HG02571 (cell line): ENCODE data around the gene SF3A2.

Experiments
- ATAC-seq: cut with Tn5 transposase; IDR thresholded peaks from one replicate; pipeline ENCODE4 v1.9.1; 2021; ENCODE audit warnings: mild to moderate bottlenecking, moderate library complexity; ENCODE audit not compliant: unreplicated experiment

Gene SF3A2

DNA sequence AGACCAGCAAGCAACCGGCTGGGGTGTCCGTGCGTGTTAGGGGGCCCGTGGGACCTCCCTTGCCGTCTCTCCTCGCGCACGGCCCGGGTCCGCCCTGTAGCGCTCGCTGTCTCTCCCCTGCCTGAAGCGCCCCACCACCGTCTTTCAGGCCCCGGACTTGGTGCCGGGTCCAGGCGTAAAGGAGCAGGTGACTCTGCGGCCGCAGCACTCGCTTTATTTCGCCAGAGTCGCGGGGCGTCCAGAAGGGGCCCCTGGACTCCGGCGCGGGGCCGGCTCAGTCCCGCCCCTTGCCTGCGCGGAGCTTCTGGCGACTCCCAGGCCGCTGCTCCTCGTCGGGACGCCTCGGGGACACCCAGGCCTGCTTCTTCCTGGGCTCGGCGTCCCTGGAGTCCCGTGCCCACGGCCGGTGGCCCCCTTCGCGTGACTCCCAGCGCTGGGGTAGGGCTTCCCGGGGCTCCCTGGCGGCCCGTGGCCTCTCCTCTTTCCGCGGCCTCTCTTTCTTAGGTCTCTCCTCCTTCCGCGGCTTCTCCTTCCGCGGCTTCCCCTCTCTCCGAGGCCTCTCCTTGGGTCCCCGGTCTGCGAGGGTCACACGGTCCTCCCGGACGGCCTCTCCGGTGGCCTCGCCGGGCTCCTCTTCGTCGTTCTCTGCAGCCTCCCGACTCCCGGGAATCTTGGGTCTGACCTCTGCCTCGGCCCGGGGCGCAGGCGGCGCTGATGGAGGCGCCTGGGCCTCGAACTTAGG, 15.6 kb downstream of the SF3A2 start:
- no peak for ATAC-seq

DNA sequence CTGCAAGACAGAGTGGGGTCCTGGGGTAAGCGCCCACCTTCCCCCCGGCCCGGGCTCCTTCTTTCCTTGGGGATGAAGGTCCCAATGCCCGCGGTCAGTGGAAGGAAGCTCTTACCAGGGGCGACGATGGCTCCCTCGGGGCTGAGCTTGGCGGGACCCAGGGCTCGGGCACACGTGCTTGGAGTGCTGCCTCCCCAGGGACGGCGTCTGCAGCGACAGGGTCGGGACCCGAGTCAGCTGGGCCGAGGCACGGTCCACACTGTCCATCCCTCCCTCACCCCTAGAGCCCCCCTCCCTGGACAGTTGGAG, 16.1 kb downstream of the SF3A2 start:
- no peak for ATAC-seq

DNA sequence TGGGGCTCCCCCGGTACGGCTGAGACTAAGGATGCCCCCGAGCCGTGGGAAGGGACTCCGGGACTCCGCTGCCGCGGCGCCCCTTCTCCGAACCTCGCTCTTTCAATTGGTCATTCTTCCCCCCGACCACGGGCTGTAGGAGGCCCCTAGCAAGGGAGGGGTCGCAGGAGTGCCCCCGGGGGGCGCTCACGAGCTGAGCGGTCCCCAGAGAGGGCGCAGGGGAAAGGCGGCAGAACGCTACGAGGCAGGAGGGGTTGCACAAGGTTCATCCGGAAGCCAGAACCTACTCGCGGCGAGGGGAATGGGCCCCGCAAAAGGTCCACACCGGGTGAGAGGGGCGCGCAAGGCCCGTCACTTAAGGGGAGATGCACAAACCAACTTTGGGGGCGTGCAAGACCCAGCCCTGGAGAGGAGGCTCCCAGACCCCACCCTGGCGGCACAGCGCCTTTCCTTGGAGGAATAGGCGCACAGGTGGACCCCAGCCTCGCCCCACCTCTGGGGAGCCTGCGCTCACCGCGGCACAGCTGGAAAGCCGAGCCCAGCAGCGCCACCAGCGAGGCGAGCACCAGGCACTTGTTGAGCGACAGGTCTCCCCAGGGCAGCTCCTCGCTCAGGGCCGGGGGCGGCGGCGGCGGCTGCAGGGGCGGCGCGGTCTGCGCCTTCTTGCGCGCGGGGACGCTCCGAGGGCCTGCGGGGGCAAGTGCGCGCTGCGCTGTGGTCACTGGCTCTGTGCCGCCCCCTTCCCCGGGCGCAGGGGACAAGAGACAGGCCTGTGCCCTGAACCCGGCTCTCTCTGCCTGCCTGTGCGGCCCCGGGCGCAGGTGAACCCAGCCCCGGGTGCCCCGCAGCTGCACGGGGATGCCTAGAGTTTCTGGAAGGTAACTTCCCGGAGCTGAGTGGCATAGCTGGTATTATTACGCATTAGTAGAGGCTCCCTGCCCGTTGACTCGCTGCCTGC, 16.8 kb downstream of the SF3A2 start:
- ATAC-seq: no peak

DNA sequence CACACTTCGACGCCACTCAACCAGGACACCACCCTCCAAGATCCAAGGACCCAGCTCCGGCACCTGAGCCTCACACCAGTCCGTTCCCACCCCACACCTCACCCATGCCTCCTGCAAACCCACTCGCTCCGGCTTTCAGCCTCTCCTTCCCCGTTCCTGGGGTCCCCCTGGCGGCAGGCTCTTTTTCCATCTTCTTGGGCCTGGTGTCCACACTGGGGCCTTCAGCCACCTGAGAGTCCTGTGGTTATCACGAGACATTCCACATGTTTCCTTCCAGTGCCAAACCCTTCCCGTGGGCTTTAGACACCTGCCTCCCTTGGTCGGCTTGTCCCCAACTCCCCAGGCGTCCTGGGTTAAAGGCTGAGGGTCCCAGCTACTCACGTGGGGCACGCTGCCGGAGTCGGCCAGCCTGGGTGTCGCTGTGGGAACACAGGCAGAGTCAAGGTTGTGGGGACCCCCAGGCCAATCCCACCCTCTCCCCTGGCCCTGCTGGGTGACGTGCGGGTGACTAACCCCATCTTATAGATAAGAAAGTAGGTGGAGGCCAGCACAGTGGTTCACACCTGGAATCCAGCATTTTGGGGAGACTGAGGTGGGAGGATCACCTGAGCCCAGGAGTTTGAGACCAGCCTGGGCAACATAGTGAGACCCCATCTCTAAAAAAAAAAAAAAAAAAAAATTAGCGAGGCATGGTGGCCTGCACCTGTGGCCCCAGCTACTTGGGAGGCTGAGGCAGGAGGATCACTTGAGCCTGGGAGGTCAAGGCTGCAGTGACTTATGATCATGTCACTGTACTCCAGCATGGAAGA, 17.6 kb downstream of the SF3A2 start:
- no peak for ATAC-seq

DNA sequence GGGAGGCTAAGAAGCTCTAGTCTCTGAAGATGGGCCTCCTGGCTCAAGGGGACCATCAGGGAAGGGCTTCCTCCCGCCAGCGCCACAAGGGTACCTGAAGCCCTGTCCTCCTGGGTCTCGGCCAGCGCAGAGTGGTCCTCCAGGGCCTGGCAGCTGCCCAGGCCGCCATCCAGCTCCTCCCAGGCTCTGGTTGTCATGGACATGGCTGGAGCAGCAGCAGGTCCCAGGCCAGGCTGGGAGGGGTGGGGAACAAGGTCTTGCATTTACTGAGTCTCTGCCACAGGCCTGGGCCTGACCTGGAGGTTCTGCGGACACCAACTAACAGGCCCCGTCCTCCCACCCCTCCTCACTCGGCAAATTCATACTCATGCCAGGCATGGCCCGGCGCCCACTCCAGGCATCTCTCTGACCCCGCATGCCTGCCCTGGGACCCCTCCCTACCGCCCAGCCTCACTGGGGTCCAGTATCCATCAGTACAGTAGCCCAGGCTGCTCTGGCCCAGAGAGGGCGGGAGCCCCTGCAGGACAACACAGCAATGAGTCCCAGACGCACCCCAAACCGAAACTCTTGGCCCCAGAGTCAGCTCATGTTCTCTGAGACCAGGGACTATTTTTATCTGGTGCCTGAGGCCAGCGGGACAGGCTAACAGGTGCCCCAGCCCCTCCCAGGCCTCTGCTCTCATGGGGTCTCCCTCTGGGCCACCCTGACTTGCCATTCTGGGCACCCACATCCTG, 18.7 kb downstream of the SF3A2 start:
- no peak for ATAC-seq

DNA sequence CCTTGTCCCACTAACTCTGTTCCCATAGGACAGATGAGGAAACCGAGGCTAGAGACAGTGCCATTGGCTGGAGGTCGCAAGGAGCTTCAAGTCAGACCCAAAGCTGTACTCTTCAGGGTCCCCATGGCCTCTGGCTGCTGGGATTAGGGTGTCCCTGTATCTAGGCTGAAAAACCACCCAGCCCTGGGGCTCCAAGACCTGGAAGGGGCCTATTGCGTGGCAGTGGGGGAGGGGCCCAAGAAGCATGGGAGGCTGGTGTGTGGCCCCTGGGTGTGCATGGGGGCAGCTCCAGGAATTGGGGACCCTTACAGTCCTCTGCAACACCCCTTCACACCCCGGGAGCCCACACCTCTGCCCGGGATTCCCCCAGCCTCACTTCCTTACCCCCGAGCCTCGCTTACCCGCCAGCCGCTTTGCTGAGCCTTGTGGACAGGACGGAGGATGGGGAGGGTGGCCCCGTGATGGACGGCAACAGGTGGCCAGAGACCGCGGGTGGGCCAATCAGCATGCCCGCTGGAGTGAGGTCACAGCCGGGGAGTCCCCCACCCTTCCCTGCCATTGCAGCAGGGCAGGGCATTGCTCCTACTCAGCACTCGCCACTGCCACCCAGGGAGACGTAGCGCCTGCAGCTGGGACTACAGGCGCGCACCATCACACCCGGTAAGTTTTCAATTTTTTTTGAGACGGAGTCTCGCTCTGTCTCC, 19.5 kb downstream of the SF3A2 start, which contains the start of gene JSRP1:
TSS of gene JSRP1 (minus strand) at position 436 of the 704 bp plus-strand sequence. CDS start 1,103 bp downstream, outside the sequence.
- no peak for ATAC-seq

DNA sequence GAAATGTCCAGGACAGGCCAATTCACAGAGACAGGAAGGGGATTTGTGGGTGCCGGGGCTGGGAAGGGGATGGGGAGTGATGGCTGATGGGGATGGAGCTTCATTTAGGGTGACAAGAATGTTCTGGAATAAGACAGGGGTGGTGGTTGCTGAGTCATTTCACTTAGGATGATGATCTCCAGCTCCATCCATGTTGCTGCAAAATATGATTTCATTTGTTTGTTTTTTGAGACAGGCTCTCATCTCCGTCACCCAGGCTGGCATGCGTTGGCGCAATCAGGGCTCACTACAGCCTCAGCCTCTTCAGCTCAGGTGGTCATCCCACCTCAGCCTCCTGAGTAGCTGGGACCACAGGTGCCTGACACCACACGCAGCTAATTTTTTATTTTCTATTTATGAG, 22.7 kb downstream of the SF3A2 start:
- no peak for ATAC-seq

DNA sequence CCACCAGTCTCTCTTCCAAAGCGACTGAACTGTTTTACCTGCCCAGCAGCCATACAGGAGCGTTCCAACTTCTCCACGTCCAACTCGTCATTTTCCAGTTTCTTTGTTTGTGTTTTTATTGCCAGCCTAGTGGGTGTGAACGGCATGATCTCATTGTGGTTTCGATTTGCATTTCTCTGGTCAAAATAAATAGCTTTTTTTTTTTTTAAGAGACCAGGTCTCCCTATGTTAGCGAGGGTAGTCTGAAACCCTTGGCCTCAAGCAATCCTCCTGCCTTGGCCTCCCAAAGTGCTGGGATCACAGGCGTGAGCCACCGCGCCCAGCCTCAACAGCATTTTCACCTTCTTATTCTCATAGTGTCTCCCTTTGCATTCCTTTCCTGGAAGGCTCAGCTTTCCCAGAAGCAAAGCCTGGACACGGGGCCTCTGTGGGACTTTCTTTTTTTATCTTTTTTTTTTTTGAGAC, 23.7 kb downstream of the SF3A2 start:
- ATAC-seq: no peak

DNA sequence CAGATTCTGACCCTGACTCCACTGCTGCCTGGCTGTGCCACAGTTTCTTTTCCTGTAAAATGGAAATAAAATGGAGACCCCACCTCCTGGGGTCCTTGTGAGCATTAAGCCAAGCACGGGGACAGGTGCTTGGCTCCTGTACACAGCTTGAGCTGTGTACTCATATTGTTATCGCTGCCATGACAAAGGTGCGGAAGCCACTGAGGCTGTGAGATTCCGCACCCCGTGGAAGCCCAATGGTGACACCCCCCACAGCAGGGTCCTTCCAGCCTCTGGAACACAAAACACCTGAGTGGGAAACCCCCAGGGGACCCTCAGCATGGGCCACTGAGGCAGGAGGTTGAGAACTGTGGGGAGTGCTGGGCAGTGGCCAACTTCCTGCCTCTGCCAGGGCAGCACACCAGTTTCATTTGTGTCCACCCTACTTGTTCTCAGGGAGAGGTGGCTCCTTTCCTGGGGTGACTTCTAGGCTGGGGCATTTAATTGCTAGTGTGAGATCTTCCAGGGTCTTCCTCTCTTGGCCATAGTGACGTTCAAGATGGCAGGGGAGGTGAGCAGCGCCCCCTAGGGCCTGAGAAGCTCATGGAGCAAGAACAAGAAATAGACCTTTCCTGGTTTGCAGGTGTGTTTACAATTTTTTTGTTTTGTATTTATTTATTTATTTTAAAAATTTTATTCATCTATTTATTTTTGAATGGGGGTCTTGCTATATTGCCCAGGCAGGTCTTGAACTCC, 25.0 kb downstream of the SF3A2 start:
- no peak for ATAC-seq

DNA sequence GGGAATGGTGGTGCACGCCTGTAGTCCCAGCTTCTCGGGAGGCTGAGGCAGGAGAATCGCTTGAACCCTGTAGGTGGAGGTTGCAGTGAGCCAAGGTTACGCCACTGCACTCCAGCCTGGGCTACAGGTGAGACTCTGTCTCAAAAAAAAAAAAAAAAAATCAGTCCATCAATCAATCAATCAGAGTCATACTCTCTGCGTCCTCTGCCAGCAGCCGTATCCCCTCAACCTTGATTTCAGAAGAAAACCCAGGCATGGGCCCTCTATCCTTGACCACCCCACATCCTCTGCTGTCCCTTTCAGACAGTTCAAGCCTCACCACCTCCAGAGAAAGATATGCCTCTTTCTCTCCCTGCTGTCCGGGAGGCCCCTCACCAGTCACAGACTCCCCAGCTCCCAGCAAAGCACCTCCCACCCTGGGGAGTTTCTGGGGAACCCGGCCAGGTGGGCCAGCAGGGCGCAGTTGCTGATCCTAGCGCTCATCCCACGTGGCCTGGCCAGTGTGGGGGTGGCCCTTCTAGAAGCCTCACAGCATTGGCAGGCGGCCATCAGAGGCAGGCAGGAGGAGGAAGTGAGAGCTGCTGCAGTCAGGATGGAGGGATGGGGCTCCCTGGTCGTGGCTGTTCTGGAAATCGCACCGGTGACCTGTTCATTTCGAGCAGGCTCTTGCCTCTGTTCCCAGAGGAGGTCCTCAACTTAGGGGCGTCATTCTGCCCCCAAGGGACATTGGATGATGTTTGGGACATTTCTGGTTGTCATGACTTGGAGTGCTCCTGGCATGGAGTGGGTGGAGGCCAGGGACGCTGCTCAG, 29.8 kb downstream of the SF3A2 start:
- no peak for ATAC-seq

DNA sequence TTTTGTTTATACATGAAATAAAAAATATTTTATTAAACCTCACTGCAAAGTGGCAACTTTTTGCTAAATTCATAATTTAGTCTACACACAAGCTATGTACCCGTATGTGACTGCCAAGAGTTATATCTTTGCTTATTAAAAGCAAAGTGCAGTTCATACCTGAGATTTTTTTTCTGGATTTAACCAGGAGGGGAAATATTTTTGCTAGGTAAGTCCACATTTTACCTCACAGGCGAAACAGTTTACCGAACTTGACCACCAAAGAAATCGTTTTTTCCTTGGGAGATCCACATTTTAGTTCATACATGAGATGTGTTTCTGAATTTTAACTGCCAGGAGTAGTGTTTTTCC, 31.8 kb downstream of the SF3A2 start:
- ATAC-seq: no peak

DNA sequence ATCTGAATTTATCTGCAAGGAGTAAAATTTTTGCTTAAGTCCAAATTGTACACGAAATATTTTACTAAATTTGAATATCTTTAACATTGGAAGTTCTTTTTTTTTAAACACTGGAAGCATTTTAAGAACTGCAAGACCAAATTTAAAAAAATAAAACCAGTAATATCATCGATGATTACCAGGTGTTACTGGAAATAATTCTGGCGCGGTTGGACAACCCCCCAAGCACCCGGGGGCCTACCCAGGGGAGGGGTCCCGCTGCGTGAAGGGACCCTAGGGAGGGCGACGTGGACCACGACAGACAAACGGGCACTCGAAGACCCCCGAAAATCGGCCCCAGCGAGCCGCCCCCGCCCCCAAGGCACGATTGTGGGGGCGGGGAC, 32.2 kb downstream of the SF3A2 start:
- no peak for ATAC-seq

DNA sequence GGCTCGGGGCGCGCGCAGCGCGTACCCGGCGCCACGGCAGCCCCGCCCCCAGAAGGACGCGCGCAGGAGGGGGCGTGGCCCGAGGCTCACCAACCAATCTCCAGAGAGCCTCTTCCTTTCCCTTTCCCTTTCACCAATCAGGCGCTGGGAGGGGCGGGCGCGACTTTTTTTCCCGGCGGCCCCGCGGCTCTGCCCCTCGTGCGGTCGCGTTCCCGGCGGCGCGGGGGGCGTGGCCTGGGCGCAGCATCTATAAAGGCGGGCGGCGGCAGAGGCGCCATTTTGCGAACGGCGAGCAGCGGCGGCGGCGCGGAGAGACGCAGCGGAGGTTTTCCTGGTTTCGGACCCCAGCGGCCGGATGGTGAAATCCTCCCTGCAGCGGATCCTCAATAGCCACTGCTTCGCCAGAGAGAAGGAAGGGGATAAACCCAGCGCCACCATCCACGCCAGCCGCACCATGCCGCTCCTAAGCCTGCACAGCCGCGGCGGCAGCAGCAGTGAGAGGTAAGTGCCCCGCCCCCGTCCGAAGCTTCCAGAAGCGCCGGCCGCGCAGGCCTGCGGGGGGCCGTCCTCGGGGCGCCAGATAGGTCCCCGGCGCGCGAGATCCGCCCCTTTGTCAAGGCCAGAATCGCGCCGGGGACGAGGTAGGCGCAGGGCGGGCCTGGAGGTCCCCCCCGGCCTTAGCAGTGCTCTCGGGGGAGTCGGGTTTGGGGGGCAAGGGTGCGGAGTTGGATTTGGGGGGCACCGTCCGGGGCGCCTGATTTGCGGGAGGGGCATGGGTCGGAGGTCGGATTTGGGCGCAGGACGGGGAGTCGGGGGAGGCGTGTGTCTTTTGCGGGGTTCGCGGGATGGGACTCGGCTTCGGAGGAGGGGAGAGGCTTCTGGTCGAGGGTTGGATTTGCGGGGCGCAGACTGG, 32.9 kb downstream of the SF3A2 start:
- peak; percentile 45 for ATAC-seq

DNA sequence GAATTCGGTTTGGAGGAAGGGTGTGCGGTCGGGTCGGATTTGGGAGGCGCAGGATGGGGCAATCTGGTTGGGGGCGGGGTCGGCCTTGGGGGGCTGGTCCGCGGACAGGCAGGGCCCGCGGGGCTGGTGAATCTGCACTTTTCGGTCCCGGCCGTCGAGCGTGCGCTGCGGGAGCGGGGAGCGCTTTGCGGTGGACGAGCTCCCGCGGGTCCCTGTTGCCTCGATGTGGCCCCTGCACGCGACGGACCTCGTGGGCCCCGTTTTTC, 33.5 kb downstream of the SF3A2 start:
- ATAC-seq: no peak

DNA sequence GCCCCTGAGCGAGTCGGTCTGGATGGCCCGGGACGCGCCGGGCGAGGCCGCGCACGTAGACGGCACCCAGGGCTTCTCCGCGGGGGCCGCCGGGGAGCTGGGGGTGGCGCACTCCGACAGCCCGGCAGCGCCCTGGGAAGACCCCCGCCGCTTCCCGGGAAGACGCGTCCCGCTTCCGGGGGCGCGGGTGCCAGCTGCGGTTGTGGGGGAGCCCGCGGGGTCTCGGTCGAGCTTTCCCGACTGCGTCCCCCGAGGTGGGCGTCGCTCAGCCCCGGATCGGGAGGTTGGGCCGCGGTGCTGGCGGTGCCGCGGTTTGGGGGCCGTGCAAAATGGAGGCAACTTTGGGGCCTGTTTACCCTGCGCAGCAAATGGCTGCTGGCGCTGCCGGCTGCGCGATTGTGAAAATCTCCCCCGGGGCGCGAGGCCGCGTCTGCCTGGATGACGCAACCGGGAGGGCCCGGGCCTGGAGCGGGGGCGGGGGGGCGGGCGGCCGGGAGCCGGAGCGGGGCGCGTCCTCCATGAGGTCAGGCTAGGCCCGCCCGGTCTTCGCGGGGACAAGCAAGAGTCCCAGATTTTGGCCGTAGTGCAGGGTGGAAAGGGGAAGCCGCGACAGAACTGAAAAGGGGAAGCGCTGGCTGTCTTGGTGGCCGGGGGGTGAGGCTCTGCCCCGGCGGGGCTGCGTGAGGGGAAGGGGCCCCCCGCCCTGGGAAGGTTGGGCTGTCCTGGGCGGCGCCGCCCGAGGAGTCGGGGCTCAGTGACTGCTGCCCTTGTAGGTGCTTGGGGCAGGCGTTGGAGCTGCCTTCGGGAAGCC, 34.0 kb downstream of the SF3A2 start:
- ATAC-seq: no peak

DNA sequence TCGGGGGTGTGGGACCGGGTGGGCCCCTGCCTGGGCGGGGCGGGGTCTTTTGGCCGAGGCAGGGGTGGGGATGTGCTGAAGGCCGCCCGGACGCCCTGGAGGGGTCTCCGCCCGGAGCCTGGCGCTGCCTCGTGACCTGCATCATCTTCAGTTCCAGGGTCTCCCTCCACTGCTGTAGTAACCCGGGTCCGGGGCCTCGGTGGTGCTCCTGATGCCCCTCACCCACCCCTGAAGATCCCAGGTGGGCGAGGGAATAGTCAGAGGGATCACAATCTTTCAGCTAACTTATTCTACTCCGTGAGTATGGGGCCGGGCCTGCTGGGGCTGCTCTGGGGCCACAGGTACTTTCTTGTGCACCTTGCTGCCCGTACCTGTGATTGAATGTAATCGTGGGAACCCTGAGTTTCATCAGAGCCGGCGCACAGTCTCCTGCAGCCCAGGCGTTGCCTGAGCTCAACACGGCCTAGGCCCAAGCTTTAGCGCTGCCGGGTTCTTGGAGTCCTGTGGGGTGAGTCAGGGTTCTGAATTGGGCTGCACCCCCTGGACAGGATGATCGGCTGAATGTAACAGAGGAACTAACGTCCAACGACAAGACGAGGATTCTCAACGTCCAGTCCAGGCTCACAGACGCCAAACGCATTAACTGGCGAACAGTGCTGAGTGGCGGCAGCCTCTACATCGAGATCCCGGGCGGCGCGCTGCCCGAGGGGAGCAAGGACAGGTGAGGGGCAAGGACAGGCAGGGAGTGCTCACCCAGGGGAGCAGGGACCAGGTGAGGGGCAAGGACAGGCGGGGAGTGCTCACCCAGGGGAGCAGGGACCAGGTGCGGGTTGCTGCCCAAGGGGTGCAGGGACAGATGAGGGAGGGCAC, 34.8 kb downstream of the SF3A2 start:
- ATAC-seq: no peak
